D341Med (cell line): ENCODE measurements around the gene BMAL1.

ENCODE experiments used
- DNase-seq: peaks from one replicate; pipeline ENCODE4 v3.0.0; 2012; ENCODE audit warnings: low spot score

The BMAL1 gene

GRCh38 chr11:13291361-13291760, 13.8 kb downstream of the BMAL1 start:
- DNase-seq = no peak

DNA sequence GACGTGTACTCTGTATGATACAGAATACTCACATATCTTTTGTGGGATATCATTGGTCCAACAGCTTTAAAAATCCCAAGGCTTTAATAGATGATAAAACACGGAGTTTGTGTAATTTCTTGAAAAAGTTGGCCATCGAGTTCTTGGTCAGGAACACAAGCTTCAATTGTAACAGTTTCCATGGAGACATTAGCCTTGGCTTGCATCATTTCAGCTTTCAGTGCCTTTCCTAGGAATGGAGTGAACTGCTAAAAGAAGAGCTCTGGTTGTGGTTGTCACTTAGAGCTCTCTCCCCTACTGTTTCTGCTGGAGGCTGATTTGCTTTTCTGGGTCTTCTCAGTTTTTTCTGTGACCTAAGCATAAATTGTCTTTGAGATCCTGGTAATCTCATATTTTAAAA, 14.2 kb downstream of the BMAL1 start:
- DNase-seq = no peak

GRCh38 chr11:13292970-13293369, 15.4 kb downstream of the BMAL1 start:
- DNase-seq = no peak

- no peak for DNase-seq
Observed at GRCh38 chr11:13294178-13294577, 16.6 kb downstream of the BMAL1 start.

DNA sequence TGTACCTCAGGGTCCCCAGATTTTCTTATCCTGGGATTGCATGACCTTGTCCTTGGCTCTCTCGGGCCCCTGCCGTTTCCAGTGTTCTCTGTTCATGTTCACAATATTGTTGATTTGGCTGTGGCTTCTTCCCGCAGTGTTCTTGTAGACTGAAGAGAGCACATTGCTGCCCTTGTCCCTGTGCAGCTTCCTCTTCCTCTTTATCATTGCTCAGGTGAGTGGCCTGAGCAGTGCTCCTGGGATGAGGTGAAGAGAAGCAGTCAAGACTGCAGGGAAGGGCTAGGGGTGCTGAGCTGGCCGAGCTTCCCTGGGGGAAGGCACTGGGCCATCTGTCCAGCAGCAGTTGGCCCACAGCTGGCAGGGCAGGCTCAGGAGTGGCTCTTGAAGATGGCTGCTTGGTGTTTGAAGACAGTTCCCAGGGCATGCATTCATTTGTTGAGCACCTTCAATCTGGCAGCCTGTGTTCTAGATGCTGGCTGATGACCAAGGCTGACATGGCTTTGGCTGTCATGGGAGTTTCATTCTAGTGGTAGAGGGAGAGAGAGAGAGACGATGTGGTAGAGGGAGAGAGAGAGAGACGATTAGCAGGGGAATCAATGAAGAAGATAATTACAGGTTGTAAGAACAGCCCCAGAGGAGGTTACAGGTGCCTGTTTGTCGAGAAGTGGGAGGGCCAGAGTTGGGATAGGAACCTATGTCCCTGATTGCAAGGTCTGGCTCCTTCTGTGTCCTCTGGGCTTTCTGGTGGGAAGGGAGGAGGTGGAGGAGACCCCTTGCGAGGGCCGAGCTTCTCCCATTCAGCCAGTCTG, 17.4 kb downstream of the BMAL1 start:
- no peak for DNase-seq

- DNase-seq = no peak
Observed at GRCh38 chr11:13297308-13297916, 19.8 kb downstream of the BMAL1 start.

DNA sequence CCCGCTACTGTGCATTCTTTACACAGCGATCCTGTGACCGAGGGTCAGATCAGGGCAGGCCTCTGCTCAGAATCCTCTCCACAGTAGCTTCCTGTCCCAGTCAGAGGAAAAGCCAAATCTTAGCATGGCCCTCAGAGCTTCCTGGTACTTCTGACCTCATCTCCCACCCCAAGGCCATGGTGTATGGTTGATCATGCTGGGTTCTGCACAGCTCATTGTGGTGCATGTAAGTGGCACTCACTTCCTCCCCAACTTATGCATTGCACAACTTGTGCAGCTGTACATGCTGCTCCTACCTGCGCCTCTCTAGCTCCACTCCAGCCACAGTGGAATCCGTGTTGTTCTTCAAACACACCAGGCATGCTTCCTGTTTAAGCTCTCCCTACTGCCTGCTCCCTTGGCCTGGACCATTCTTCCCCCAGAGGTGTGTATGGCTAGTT, 20.3 kb downstream of the BMAL1 start:
- DNase-seq = no peak

DNA sequence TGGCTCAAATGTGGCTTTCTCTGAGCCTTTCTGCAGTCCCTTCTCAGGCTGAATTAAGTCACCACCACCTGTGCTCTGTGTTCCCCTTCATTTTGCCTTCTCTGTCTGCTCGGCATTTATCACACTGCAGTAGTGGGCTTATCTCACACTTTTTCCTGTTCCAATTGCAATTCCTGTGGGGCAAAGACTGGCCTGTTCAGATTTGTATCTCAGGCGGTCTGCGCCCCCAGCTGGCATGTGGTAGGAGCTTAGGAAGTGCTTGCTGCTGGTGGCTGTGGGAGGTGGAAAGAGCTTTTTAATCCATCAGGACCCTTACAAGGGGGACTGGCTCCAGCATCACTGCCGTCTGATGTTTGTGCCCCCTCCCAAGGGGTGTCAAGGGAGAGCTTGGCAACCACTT, 21.2 kb downstream of the BMAL1 start:
- DNase-seq = no peak

GRCh38 chr11:13301522-13301921, 23.9 kb downstream of the BMAL1 start:
- no peak for DNase-seq

- no peak for DNase-seq
Observed at GRCh38 chr11:13302420-13302958, 24.9 kb downstream of the BMAL1 start.

DNA sequence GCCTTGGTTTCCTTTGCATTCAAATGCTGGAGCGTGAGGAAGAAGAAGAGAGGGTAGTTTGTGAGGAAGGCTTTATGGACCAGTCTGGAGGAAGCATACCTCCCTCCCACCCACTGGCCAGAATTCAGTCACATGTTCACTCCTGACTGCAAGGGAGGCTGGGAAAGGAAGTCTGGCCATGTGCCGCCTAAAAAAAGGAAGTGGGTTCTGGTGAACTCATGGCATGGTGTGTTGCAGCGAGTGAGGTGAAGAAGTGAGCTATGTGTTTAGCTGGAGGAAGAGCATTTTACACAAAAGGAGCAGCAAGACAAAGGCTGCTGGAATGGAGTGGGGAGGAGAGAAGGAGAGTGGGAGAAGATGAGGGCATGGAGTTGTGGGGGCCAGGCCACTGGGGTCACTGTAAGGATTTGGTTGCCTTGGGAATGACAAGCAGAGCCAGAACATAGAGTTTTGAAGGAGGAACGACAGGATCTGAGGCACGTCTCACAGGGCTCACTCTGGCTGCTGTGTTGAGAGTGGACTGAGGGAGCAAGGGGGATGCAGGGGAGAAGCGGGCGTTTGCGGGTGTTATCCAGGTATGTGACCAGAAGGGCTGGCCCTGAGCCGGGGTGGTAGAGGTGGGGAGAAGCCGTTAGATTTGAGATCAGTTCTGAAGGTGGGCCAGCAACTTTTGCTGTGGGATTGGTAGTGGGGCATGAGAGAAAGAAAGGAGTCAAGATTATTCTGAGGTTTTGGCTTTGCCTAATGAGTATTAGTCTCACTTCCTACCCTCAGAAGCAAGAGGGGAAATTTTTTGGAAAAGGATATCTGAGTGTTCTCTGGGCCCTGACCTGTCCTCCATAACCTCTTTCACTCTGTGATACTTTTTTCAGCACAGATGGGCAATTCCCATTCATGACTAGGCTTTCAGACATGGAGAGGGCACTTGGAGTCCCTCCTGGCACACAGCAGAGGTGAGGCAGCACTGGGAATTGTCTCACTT, 26.4 kb downstream of the BMAL1 start:
- no peak for DNase-seq

DNA sequence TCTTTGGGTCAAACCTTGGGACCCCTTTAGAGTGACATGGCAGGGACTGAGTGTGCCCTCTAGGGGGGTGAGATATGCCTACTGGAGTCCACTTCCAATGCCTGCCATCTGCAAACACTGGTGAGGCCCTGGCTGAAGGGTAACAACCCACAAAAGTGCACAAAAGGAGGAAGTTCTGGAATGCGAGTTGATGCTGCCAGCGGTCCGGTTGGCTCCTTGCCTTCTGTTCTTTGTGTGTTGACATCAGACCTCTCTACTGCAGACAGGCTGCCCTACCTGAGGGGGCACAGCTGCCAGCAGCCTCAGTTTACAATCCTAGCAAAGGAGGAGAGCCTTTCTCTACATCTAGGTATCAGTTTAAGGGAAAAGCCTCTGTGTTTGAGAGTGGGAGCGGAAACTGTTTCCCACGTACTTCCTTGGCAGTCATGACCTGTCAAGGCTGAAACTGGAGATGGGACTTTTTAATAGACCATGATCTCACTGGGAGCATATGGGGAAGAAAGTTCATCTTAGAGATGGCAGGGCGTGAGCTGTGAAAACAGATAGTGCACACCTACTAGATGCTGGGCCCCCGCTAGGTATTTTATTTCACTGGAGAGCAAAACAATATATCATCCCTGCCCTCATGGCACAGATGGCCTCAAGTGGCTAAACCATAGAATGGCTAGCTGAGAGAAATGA, 27.2 kb downstream of the BMAL1 start:
- no peak for DNase-seq

DNA sequence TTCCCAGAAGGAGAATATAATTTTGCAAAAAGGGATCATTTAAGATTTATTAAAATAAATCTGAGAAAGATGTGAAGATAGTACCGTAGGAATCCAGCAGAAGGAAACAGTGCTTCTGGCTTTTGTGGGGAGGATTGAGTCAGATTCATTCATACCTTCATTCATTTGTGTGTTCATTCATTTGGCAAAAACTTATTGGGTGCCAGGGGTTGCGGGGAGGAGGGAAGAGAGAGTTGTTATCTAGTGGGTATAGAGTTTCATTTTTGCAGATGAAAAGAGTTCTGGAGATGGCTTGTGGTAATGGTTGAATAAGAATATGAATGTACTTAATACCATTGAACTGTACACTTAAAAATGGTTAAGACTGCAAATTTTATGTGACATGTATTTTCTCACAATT, 31.1 kb downstream of the BMAL1 start:
- no peak for DNase-seq

GRCh38 chr11:13309156-13309555, 31.6 kb downstream of the BMAL1 start:
- DNase-seq = no peak

GRCh38 chr11:13310443-13310842, 32.9 kb downstream of the BMAL1 start:
- no peak for DNase-seq

- DNase-seq = no peak
Observed at GRCh38 chr11:13311570-13311969, 34.0 kb downstream of the BMAL1 start.

- DNase-seq = no peak
Observed at GRCh38 chr11:13313005-13313819, 35.6 kb downstream of the BMAL1 start.

- DNase-seq = no peak
Observed at GRCh38 chr11:13314676-13315394, 37.2 kb downstream of the BMAL1 start.

GRCh38 chr11:13315517-13316432, 38.2 kb downstream of the BMAL1 start:
- DNase-seq = no peak
